Keratinocyte (primary cell): ENCODE measurements around the gene TCEA2.
A peak's percentile ranks its signal among the peaks of the same experiment; 100 is the strongest.

ENCODE experiments used
- EZH2 ChIP-seq: IDR thresholded peaks from one replicate; pipeline ENCODE4 v1.6.1; 2012; ENCODE audit warnings: inconsistent platforms, mild to moderate bottlenecking, low read length, moderate library complexity
- TF ChIP-seq, protein P1 (sequence below), 3 experiments: IDR thresholded peaks in 1 of 3; conservative IDR thresholded peaks in 1 of 3; optimal IDR thresholded peaks in 1 of 3; 2 replicates in 2 of 3; 3 replicates in 1 of 3; pipeline versions ENCODE3 to v1.5.1; 2011; ENCODE audit warnings: low read length in 3 of 3, mild to moderate bottlenecking in 3 of 3, moderate library complexity in 2 of 3, control low read depth in 1 of 3, inconsistent platforms in 1 of 3; ENCODE audit not compliant: insufficient read depth in 2 of 3; ENCODE audit errors: extremely low read depth in 1 of 3

DNA sequence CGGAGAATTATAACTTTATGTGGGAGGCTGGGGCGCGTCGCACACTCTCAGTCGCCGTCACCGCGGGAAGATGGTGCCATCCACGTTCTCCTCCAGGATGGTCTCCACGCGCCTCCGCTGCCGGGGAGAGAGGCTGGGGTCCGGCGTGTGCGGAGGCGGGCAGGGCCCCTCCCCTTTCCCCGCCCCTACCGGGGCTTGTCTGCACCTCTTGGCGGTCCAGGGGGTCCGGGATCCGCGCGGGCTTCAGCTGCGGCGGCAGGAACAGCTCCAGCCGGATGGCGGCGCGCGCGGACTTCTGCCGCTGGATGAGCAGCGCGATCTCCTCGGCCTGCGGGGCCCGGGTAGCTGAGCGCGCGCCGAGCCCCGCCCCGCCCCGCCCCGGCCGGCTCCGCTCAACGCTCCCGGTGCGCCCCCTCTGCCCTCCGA is 20.4 kb downstream of the TCEA2 start:
- TF ChIP-seq, protein P1, sequence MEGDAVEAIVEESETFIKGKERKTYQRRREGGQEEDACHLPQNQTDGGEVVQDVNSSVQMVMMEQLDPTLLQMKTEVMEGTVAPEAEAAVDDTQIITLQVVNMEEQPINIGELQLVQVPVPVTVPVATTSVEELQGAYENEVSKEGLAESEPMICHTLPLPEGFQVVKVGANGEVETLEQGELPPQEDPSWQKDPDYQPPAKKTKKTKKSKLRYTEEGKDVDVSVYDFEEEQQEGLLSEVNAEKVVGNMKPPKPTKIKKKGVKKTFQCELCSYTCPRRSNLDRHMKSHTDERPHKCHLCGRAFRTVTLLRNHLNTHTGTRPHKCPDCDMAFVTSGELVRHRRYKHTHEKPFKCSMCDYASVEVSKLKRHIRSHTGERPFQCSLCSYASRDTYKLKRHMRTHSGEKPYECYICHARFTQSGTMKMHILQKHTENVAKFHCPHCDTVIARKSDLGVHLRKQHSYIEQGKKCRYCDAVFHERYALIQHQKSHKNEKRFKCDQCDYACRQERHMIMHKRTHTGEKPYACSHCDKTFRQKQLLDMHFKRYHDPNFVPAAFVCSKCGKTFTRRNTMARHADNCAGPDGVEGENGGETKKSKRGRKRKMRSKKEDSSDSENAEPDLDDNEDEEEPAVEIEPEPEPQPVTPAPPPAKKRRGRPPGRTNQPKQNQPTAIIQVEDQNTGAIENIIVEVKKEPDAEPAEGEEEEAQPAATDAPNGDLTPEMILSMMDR (optimal IDR thresholded peaks at IDR 0.05 in 1 of 3, IDR thresholded peaks at IDR 0.05 in 1 of 3, conservative IDR thresholded peaks at IDR 0.05 in 1 of 3; ENCODE audit: extremely low read depth in 1 of 3, insufficient read depth in 2 of 3, low read length in 3 of 3) = peak in 2 of 3 experiments; percentile 76 to 80
- no peak for TF ChIP-seq EZH2
